ENCODE results near the gene ACAP1. TPM values are rescaled to one million over a fixed set of nuclear protein-coding genes. Genes with fewer than 3 reads are reported as not detected.

The ACAP1 gene
- total RNA-seq, 1 donor from 2014 or later, result 16.0 TPM

GRCh38 chr17:7388856-7389255, 52.5 kb downstream of the ACAP1 start:
- Mint-ChIP-seq H3K9me3 (ENCODE audit: unreplicated experiment) (peaks cover 2% of the 10 kb centered on the region), H3K27ac (ENCODE audit: unreplicated experiment) (no peak overlapping the region), H3K36me3 (ENCODE audit: low read depth, unreplicated experiment) (peaks cover 23% of the 10 kb centered on the region), H3K4me1 (ENCODE audit: low read depth, unreplicated experiment) (peaks cover 4% of the 10 kb centered on the region), H3K27me3 (ENCODE audit: low read depth, unreplicated experiment) (no peaks in the 10 kb centered on the region), H3K4me3 (ENCODE audit: unreplicated experiment) (no peak overlapping the region)
- TF ChIP-seq, protein P1, sequence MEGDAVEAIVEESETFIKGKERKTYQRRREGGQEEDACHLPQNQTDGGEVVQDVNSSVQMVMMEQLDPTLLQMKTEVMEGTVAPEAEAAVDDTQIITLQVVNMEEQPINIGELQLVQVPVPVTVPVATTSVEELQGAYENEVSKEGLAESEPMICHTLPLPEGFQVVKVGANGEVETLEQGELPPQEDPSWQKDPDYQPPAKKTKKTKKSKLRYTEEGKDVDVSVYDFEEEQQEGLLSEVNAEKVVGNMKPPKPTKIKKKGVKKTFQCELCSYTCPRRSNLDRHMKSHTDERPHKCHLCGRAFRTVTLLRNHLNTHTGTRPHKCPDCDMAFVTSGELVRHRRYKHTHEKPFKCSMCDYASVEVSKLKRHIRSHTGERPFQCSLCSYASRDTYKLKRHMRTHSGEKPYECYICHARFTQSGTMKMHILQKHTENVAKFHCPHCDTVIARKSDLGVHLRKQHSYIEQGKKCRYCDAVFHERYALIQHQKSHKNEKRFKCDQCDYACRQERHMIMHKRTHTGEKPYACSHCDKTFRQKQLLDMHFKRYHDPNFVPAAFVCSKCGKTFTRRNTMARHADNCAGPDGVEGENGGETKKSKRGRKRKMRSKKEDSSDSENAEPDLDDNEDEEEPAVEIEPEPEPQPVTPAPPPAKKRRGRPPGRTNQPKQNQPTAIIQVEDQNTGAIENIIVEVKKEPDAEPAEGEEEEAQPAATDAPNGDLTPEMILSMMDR (IDR thresholded peaks at IDR 0.05; ENCODE audit: insufficient read depth, low read depth, low read length), result no peak
- TF ChIP-seq EZH2 (IDR thresholded peaks at IDR 0.05; ENCODE audit: insufficient read depth, low read length), result no peak
- no peak for FAIRE-seq
- peaks cover 25% of the 10 kb centered on the region for H3K36me3 ChIP-seq (ENCODE audit: insufficient read depth, low read length)
- no peak overlapping the region for H3K9ac ChIP-seq (ENCODE audit: low read length)
- no peak overlapping the region for H2AFZ ChIP-seq (ENCODE audit: low read depth, low read length)
- peaks cover 41% of the 10 kb centered on the region for H4K20me1 ChIP-seq (ENCODE audit: insufficient read depth, low read length)
- DNase-seq (ENCODE audit: low read depth), result no peak
- peaks cover 13% of the 10 kb centered on the region for H3K4me1 ChIP-seq (ENCODE audit: insufficient read depth, low read length)
- no peak overlapping the region for H3K27ac ChIP-seq (ENCODE audit: low read depth, low read length)
- no peaks in the 10 kb centered on the region for H3K9me3 ChIP-seq (ENCODE audit: insufficient read depth, low read depth, low read length)
- peaks cover 3% of the 10 kb centered on the region for H3K27me3 ChIP-seq (ENCODE audit: insufficient read depth, low read length)
- H3K79me2 ChIP-seq (ENCODE audit: insufficient read depth, low read length), result peaks cover 19% of the 10 kb centered on the region
- H3K4me3 ChIP-seq (ENCODE audit: insufficient read depth, low read depth, low read length), result no peak overlapping the region
- H3K4me2 ChIP-seq (ENCODE audit: low read length), result no peak overlapping the region

DNA sequence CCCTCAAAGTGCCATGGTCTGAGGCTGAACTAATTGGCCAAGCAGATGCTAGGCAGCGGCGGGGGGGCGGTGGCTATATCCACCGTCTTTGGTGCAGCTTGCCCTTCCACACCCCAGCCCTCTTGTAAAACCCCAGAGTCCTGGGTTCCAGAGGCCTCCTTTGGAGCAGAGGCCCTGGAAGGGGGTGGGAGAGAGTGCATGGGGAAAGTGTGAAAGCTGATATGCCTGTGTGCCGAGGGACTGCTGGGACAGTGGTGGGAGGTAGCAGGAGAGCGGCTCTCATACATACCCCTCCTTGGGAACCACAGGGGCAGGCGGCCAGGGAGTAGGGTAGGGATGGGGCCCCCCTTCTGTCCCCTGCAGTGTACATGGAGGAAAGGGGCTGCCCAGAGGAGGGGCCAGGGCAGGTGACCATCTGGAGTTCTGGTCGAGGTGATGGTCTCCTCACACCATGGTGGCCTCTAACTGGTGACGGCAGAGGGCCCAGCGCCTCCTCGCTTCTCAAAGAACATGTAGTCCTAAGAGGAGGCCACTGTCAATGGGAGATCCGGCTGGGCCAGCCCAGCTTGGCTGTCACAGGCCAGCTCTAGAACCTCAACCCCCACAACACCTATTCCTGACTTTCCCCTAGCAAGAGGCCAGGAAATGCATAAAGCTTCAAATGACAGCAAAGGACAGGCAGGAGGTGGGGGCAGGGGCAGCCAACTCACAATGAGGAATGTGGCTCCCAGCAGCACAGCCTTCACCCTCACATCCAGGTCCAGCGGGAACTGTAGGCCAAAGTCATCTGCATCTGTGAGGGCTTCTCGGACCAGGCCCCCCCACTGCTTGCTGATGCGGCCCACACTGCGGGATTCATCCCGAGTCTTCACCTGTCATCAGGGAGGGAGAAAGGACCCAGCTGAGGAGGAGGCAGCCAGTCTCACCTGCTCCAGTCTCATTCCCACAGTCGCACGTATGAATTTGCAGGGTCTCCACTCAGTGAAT, 53.9 kb downstream of the ACAP1 start:
- Histone ChIP-seq H3K4me2 (ENCODE audit: low read length) (no peak overlapping the region), H3K9me3 (ENCODE audit: insufficient read depth, low read depth, low read length) (no peaks in the 10 kb centered on the region), H3K27ac (ENCODE audit: low read depth, low read length) (no peak overlapping the region), H3K79me2 (ENCODE audit: insufficient read depth, low read length) (peaks cover 23% of the 10 kb centered on the region), H4K20me1 (ENCODE audit: insufficient read depth, low read length) (peaks cover 38% of the 10 kb centered on the region), H3K9ac (ENCODE audit: low read length) (no peak overlapping the region), H3K4me3 (ENCODE audit: insufficient read depth, low read depth, low read length) (no peak overlapping the region), H3K27me3 (ENCODE audit: insufficient read depth, low read length) (no peaks in the 10 kb centered on the region), H3K36me3 (ENCODE audit: insufficient read depth, low read length) (peaks cover 25% of the 10 kb centered on the region), H3K4me1 (ENCODE audit: insufficient read depth, low read length) (peaks cover 12% of the 10 kb centered on the region), H2AFZ (ENCODE audit: low read depth, low read length) (no peak overlapping the region)
- Mint-ChIP-seq H3K27me3 (ENCODE audit: low read depth, unreplicated experiment) (no peaks in the 10 kb centered on the region), H3K4me1 (ENCODE audit: low read depth, unreplicated experiment) (peaks cover 5% of the 10 kb centered on the region), H3K27ac (ENCODE audit: unreplicated experiment) (no peak overlapping the region), H3K36me3 (ENCODE audit: low read depth, unreplicated experiment) (peaks cover 21% of the 10 kb centered on the region), H3K4me3 (ENCODE audit: unreplicated experiment) (peak overlapping the region; percentile 14), H3K9me3 (ENCODE audit: unreplicated experiment) (no peaks in the 10 kb centered on the region)
- no peak for FAIRE-seq
- DNase-seq (ENCODE audit: low read depth), result no peak
- TF ChIP-seq, protein P1 (IDR thresholded peaks at IDR 0.05; ENCODE audit: insufficient read depth, low read depth, low read length), result no peak
- TF ChIP-seq EZH2 (IDR thresholded peaks at IDR 0.05; ENCODE audit: insufficient read depth, low read length), result no peak

GRCh38 chr17:7391307-7391706, 55.0 kb downstream of the ACAP1 start:
- H3K27ac ChIP-seq (ENCODE audit: low read depth, low read length), result no peak overlapping the region
- TF ChIP-seq, protein P1 (IDR thresholded peaks at IDR 0.05; ENCODE audit: insufficient read depth, low read depth, low read length), result no peak
- TF ChIP-seq EZH2 (IDR thresholded peaks at IDR 0.05; ENCODE audit: insufficient read depth, low read length), result no peak
- H3K27ac Mint-ChIP-seq (ENCODE audit: unreplicated experiment), result no peak overlapping the region
- peaks cover 38% of the 10 kb centered on the region for H4K20me1 ChIP-seq (ENCODE audit: insufficient read depth, low read length)
- H3K4me3 Mint-ChIP-seq (ENCODE audit: unreplicated experiment), result peak overlapping the region; percentile 34
- H3K36me3 ChIP-seq (ENCODE audit: insufficient read depth, low read length), result peaks cover 25% of the 10 kb centered on the region
- H3K79me2 ChIP-seq (ENCODE audit: insufficient read depth, low read length), result peaks cover 23% of the 10 kb centered on the region
- no peak overlapping the region for H3K4me3 ChIP-seq (ENCODE audit: insufficient read depth, low read depth, low read length)
- peaks cover 5% of the 10 kb centered on the region for H3K4me1 Mint-ChIP-seq (ENCODE audit: low read depth, unreplicated experiment)
- no peak overlapping the region for H3K4me2 ChIP-seq (ENCODE audit: low read length)
- no peak for DNase-seq (ENCODE audit: low read depth)
- no peak overlapping the region for H3K9ac ChIP-seq (ENCODE audit: low read length)
- no peaks in the 10 kb centered on the region for H3K27me3 Mint-ChIP-seq (ENCODE audit: low read depth, unreplicated experiment)
- FAIRE-seq, result no peak
- peaks cover 13% of the 10 kb centered on the region for H3K4me1 ChIP-seq (ENCODE audit: insufficient read depth, low read length)
- H3K36me3 Mint-ChIP-seq (ENCODE audit: low read depth, unreplicated experiment), result peaks cover 17% of the 10 kb centered on the region
- H2AFZ ChIP-seq (ENCODE audit: low read depth, low read length), result no peak overlapping the region
- H3K9me3 Mint-ChIP-seq (ENCODE audit: unreplicated experiment), result no peaks in the 10 kb centered on the region
- H3K27me3 ChIP-seq (ENCODE audit: insufficient read depth, low read length), result no peaks in the 10 kb centered on the region
- H3K9me3 ChIP-seq (ENCODE audit: insufficient read depth, low read depth, low read length), result no peaks in the 10 kb centered on the region
